GM23248 (cell line): ENCODE measurements around the gene FSD1L.

Experiments used
- EZH2 ChIP-seq: fragments of 200-600 bp; sonication (generic); IDR thresholded peaks from 2 replicates; pipeline ENCODE4 v1.6.1; 2018; ENCODE audit warnings: antibody characterized with exemption, mild to moderate bottlenecking; ENCODE audit not compliant: insufficient read depth, poor library complexity, severe bottlenecking
- EZH2phosphoT487 ChIP-seq: fragments of 200-600 bp; sonication (generic); IDR thresholded peaks from 2 replicates; pipeline ENCODE4 v1.6.1; 2018; ENCODE audit warnings: antibody characterized with exemption, moderate library complexity, mild to moderate bottlenecking, low read depth; ENCODE audit not compliant: insufficient read depth

GRCh38 chr9:105593145-105593544 lies 145.3 kb downstream of the FSD1L start:
- TF ChIP-seq EZH2phosphoT487 (no peak), EZH2 (no peak)
